ENCODE measurements around the gene MCUB. TPM values are rescaled to one million over a fixed set of nuclear protein-coding genes. Genes with fewer than 3 reads are reported as not detected.

Gene MCUB
- total and polyA plus RNA-seq, 8 donors = 0.88 to 6.5 (median 2.9) TPM

DNA sequence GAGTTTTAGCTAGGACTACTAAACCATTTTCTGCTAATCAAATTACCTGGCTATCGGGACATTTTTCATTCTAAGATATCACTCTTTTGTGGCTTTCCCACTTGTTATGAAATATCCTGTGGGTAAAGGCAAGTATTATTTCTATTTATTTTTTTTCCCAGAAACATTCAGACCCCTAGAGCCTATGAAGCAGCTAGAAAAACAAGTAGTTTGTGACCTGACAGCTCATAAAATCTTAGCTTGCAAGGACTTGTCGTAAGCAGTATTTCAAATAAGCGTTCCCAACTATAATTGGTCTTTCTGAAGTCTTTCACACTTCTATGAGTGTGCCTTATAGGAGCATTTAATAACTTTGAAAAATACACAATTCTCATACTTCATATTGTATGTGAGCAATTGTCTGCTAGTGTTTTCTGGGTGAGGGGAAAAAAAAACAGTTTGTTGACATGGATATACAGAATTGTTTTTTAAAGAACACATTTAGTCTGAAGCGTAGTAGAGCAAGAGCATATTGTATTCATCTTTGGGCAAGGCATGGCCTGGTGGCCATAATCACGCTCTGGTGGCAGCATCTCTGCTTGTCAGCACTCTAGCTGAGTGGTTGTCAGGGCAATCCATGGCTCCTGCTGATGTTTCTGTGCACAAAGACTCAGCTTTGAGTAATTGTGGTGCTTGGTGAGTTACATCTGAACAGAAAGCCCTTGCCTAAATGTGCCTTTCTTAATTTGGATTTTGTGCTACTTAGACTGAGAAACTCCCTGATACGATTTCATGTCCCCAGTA lies 2.6 kb downstream of the MCUB start:
- intact Hi-C loops (cut with DNase I) = no loop called here
- FAIRE-seq = no peak
- no peak for DNase-seq

GRCh38 chr4:109571494-109571893 lies 11.4 kb downstream of the MCUB start:
- DNase-seq (no peak), FAIRE-seq (no peak), ATAC-seq (no peak)
- H3K27ac ChIP-seq = no peak overlapping the region
- H3K27me3 ChIP-seq = no peaks in the 10 kb centered on the region
- no peaks in the 10 kb centered on the region for H3K36me3 ChIP-seq
- intact Hi-C loops (cut with DNase I) = no loop called here
- no peaks in the 10 kb centered on the region for H3K9me3 ChIP-seq
- H3K4me1 ChIP-seq = no peaks in the 10 kb centered on the region
- TF ChIP-seq, protein P1, sequence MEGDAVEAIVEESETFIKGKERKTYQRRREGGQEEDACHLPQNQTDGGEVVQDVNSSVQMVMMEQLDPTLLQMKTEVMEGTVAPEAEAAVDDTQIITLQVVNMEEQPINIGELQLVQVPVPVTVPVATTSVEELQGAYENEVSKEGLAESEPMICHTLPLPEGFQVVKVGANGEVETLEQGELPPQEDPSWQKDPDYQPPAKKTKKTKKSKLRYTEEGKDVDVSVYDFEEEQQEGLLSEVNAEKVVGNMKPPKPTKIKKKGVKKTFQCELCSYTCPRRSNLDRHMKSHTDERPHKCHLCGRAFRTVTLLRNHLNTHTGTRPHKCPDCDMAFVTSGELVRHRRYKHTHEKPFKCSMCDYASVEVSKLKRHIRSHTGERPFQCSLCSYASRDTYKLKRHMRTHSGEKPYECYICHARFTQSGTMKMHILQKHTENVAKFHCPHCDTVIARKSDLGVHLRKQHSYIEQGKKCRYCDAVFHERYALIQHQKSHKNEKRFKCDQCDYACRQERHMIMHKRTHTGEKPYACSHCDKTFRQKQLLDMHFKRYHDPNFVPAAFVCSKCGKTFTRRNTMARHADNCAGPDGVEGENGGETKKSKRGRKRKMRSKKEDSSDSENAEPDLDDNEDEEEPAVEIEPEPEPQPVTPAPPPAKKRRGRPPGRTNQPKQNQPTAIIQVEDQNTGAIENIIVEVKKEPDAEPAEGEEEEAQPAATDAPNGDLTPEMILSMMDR (IDR thresholded peaks at IDR 0.05) = no peak
- 89% methylated on average over 3 of the region's 3 CpGs for WGBS, 2 donors
- no peak overlapping the region for H3K4me3 ChIP-seq

More for the DNA sequence above, 2.6 kb downstream of the MCUB start:
- peaks cover 0 to 4% (median 0%) of the 10 kb centered on the region in 4 donors for H3K27me3 ChIP-seq
- no peak overlapping the region for H3K27ac ChIP-seq
- TF ChIP-seq, protein P1 (IDR thresholded peaks at IDR 0.05) = no peak
- no peaks in the 10 kb centered on the region for H3K4me1 ChIP-seq
- WGBS, 2 donors = 88 to 91% methylated on average over 6 of the region's 6 CpGs
- no peaks in the 10 kb centered on the region for H3K36me3 ChIP-seq
- no peak for ATAC-seq
- H3K9me3 ChIP-seq = no peaks in the 10 kb centered on the region
- no peak overlapping the region for H3K4me3 ChIP-seq

DNA sequence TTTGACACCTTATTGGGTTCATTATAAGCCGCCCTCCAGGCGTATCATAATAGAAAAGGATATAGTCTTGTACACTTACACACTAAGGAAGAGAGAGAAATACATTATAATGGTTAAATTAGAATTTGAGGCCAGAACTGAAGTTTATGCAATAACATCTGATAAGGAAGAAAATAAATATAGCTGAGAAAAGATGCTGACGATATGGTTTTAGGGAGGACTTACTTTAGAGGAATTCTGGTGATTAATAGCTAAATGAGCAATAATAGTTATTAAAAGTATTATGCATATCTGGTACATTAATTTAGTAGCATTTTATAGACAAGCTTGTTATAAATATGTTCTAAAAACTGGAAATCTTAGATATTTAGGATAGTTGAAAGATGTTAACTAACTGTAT lies 12.1 kb downstream of the MCUB start:
- Histone ChIP-seq H3K27ac (no peak overlapping the region), H3K36me3 (no peaks in the 10 kb centered on the region), H3K4me3 (no peak overlapping the region), H3K4me1 (no peaks in the 10 kb centered on the region), H3K9me3 (no peaks in the 10 kb centered on the region), H3K27me3 (no peaks in the 10 kb centered on the region)
- ATAC-seq (no peak), DNase-seq (no peak), FAIRE-seq (no peak)
- intact Hi-C loops (cut with DNase I) = no loop called here
- WGBS, 2 donors = 83 to 91% methylated on average over 3 of the region's 3 CpGs
- TF ChIP-seq, protein P1 (IDR thresholded peaks at IDR 0.05) = no peak

- WGBS, 2 donors = 52 to 54% methylated on average over 6 of the region's 6 CpGs
- ATAC-seq (peak in 3 of 4 donors; percentile 62 to 71 (median 68)), DNase-seq (no peak), FAIRE-seq (no peak)
- Histone ChIP-seq H3K36me3 (no peaks in the 10 kb centered on the region), H3K27ac (no peak overlapping the region), H3K9me3 (no peaks in the 10 kb centered on the region), H3K27me3 (no peaks in the 10 kb centered on the region), H3K4me3 (no peak overlapping the region), H3K4me1 (no peaks in the 10 kb centered on the region)
- TF ChIP-seq, protein P1 (IDR thresholded peaks at IDR 0.05) = no peak
- intact Hi-C loops (cut with DNase I) = no loop called here
These were observed 14.4 kb downstream of the MCUB start for GRCh38 chr4:109574443-109574850.
